ENCODE measurements around the gene GAS2L2. TPM values are rescaled to one million over a fixed set of nuclear protein-coding genes. Genes with fewer than 3 reads are reported as not detected.

Gene GAS2L2
- 0.27 TPM for total RNA-seq
- long read RNA-seq: 0 reads

DNA sequence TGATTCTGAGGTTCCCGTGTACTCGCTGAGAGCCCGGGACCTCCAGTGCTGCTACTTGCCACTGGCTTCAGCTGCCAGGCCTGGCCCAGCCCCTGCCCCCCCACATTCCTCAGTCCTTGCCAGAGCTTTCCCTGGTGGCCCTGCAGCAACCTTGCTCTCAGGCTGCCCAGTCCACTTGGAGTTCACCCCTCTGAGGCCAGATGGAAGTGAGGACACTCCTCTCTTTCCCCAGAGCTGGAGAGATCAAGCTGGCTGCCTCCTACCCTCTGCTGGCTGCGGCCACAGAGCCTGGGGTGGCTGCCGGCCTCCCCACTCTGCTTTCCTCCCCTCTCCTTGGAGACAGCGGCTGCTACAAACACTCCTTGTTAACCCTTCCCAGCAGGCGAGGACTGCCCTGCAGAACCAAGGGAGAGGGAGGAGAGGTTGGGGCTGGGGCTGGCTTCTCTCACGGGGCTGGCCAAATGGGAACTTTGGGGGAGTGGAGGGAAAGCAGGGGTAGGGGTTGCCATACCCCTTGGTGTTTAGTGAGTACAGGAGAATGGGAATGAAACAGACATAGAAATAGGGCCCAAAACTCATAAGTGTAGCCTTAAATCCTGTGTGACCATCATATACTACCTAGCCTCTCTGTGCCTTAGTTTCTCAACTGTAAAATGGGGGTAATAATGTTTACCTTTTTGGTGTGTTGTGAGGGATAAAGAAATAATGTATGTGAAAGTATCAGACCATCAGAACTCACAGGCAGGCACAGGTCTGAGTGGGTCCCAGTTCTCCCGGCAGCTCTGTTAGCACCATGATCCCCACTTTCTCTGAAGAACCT, at the start of gene GAS2L2:
TSS of gene GAS2L2 (minus strand) at position 295 of the 820 bp plus-strand sequence. CDS start 389 bp downstream, outside the sequence.
- intact Hi-C loops (cut with micrococcal nuclease): no loop called here
- no peak for DNase-seq
- ATAC-seq: peak; percentile 49

DNA sequence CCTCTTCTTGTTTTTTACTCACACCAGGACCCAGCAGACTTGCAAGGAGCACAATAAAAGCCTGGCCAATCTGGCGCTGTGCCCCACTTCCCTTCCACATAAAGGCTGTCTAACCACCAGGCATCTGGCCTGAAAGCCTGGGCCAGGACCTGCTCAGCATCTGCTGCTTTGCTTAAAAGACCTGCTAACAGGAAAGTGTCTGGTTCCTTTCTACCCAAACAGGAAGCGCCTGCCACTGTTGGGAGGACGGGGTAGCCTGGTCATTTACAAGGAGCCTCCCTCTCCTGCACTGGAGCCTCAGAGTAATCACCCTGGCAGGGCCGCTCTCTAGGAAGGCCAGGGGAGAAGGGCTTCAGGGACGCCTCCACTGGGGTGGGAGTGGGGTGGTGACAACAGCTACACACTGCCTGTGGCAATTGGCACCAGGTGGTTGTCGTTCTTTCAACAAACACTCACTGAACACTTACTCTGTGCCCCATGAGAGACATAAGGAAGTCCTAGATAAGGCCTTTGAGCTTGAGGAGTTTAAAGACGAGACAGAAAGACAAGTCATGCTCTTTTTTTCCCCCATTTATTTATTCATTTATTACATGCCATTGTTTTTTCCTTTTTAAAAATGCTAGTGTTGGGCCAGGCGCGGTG, 48.7 kb upstream of the GAS2L2 start:
- DNase-seq (peak; percentile 87), ATAC-seq (peak; percentile 60)
- intact Hi-C loops (cut with micrococcal nuclease): no loop called here

DNA sequence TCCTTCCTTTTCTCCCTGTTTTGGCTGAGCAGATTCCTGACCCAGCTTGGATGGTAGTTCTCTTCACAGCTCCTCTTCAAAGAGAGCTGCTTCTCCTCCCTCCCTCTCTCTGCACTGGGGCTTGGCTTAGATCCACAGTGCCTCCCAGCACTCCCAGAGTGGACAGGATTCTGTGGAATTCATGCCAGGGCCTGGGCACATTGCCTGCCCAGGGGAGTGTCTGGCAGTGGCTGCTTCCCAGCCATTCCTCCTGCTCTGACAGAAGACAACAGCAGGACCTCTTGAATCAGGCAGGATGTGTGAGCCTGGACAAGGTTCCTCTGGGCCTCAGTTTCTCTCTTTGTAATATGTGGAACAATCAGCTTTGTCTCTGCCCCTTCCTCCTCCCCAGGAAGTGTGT, 46.9 kb upstream of the GAS2L2 start:
- peak; percentile 84 for ATAC-seq
- intact Hi-C loops (cut with micrococcal nuclease): no loop called here
- DNase-seq: peak; percentile 88

DNA sequence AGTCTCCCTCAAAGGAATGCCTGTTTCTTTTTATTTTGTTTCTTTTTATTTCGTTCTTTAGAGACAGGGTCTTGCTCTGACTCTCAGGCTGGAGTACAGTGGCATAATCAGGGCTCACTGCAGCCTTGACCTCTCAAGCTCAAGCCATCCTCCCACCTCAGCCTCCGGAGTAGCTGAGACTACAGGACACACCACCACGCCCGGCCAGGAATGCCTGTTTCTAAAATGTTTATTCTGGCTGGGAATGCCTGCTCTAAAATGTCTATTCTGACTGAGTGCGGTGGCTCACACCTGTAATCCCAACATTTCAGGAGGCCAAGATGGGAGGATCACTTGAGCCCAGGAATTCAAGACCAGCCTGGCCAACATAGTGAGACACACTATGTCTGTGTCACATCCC, 44.9 kb upstream of the GAS2L2 start:
- intact Hi-C loops (cut with micrococcal nuclease): no loop called here
- DNase-seq (no peak), ATAC-seq (no peak)

DNA sequence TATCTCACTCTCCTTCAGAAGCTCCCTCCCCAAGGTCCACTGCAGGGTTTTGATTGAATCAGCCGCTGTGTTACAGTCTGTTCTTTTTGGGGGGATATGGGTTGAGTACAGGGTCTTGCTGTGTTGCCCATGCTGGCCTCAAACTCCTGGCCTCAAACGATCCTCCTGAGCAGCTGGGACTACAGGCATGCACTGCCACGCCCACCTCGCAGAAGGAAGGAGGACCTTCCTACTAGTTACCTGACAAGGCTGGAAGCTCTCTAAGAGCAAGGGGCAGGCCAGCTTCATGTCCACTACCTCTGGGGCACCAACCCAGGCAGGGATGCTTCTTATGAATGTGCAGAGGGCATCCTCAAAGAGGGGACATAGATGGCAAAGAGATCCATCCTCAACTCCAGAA, 44.3 kb upstream of the GAS2L2 start:
- intact Hi-C loops (cut with micrococcal nuclease): no loop called here
- no peak for DNase-seq
- no peak for ATAC-seq

DNA sequence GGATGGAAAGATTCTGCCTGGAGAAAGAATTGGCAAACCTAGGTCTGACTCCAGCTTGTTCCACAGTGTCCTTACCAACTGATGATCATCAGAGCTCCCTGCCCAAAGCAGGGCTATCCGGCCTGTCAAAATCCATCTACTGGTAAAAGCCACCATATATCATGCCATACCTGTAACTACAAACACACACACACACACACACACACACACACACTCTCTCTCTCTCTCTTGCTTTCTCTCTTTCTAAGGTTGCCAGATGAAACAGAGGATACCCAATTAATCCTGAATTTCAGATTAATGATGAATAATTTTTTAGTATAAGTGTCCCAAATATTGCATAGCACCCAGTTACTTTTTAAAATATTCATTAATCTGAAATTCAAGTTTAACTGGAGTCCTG, 43.9 kb upstream of the GAS2L2 start:
- ATAC-seq (no peak), DNase-seq (no peak)
- intact Hi-C loops (cut with micrococcal nuclease): no loop called here

DNA sequence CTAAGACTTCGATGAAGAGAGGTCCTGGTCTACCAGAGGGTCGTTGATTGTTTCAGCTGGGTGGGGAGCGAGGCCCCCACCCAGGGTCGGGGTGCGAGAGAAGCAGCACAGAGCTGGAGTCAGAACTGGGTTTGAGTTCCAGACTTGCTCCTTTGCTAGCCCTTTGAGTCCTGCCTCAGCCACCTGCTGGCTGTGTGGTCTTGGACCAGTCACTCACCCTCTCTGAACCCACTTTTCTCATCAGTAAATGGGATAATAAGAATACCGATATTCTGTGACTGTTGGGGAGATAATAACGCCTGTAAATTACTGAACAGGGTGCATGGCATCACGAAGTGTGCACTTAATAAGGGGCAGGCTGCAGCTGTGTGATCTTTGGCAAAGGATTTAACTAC, 42.8 kb upstream of the GAS2L2 start:
- intact Hi-C loops (cut with micrococcal nuclease): no loop called here
- DNase-seq: no peak
- ATAC-seq: no peak

DNA sequence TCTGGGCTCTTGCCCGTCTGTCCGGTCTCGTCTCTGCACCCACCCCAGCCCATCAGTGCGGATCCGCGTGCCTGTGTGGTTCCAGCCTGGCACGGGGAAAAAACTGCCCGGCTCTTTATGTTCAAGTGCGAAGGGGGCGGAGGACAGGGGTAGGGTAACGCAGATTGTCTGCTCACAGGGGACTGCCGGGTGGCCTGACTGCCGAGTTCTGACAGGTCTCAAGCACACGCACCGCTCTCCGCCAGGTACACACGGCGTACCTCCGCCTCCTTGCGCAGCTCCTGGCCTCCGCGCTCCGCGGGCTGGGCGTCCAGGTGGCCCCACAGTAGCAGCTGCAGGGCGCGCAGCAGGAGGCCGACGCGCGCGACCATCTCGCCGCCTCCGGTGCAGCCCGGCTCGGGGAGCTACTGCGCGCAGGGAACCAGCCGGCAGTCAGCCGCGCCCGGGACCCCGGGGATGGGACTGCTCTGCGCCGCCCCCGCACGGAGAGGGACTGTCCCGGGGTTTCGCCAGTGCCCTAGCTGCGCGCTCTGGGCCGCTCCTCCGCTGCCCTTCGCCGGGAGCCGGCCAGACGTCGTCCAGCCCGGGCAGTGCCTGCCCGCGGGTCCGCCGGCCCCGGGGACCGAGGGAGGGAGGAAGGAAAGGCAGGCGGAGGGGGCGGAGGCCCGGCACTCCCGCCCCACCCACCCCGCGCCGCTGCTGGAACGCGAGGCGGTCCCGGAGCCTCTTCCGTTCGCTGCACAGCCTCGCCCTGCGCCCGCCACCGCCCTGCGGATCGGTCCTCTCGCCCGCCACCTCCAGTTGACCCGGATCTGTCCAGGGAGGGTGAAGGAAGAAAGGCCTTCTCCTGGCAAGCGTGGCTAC, 42.2 kb upstream of the GAS2L2 start, which contains the start of gene MMP28:
TSS of gene MMP28 (minus strand) at position 635 of the 864 bp plus-strand sequence. CDS start at position 371, 264 bp downstream.
- DNase-seq (peak; percentile 59), ATAC-seq (peak; percentile 71)
- intact Hi-C loops (cut with micrococcal nuclease): no loop called here

DNA sequence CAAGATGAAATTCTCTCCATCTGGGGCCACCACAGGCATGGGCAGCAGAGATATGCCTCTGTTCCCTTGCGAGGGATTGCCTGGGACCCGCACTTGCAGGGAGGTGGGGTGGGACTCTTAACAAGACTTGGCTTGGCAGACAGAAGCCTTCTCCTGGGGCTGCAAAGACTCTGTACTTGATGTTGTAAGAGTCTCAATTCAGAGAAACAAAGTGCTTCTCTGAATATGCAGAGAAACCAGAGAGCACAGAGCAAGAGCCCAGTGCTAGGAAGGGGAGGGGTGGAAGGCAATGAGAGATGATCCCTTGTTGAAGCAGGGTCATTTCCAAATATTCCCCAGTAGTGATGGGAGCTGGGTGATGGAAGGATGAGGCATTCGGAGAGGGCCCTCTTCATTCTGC, 40.2 kb upstream of the GAS2L2 start:
- intact Hi-C loops (cut with micrococcal nuclease): no loop called here
- ATAC-seq: no peak

DNA sequence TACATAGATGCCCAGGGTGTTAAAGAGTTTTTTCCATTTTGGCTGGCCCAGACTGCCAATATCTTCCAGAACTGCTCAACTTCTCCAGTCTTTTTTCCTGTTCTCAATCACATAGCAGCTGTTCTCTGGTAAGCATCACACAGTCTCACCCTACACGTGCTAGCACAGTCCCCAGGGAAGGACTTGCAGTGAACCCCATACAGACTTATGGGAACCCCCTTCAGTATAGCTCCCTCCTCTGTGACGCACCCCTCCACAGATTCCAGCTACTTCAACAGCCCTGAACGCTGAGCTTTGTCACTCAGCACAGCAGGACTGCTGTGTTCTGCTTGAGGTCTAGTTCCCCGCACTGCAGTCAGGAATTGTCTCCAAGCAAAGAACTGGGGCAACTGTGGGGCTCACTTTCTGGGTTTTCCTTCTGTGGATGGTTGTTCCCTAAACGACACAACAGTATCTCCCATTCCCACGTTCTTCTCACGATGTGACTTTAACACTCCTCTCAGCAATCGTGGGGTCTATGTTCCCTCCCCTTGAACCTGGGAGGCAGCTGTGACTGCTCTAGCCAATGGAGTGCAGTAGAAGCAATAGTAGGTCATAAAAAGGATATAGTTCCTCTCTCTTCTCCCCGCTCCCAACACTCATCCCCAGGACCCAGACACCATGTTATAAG, 38.8 kb upstream of the GAS2L2 start:
- DNase-seq (no peak), ATAC-seq (no peak)
- intact Hi-C loops (cut with micrococcal nuclease): no loop called here

More for the DNA sequence above, 40.2 kb upstream of the GAS2L2 start:
- no peak for DNase-seq

DNA sequence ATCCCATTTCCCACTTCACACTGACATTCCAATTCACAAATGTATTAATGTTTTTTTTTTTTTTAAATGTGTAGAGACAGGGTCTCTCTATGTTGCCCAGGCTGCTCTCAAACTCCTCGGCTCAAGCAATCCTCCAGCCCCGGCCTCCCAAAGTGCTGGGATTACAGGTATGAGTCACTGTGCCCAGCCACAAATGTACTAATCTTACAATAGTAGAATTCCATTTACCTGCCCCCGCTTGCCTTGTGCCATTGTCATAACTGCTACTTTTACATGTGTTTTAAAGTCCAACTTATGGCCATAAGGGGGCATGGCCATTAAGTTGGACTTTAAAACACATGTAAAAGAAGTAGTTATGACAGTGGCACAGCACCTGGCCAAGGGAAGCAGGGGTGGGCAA, 37.8 kb upstream of the GAS2L2 start:
- no peak for ATAC-seq
- intact Hi-C loops (cut with micrococcal nuclease): no loop called here
- no peak for DNase-seq

DNA sequence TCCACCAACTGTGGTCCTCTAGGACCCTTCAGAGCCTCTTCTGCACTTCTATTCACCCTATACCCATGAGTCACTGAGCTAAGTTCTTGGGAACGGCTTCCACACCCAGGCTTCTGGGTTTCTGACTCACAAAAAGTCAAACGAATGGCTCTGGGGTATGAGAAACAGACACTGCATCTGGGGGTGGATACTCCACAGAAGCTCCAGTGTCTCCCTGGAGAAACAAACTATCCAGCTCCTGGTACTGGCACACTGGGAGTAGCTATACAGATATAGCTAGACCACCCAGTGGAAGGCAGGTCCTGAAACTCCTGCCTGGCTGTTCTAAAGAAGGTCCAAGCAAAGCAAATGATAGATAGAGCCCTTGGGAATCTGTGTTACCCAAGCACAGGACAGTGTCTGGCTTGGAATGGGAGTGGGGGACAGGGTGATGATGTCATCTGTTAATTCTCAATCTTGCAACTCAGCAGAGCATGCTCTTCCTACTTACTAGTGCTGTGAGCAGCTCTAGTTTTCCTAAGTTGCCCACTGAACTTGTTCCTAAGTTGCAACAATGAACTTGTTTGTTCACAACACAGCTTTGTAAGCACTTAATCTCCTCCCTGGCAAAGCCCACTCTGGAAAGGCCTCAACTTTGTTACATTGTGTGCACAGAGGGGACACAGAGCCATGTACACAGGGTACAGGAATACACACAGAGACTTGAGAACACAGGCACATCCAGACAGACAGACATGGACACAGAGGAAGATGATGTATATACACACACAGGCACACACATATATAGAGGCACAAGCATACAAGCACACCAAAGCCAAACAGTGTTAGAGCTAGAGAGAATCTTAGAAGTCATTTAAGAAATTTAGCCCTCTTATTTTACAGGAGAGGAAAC, 35.7 kb upstream of the GAS2L2 start:
- intact Hi-C loops (cut with micrococcal nuclease): no loop called here
- DNase-seq (no peak), ATAC-seq (peak; percentile 57)

DNA sequence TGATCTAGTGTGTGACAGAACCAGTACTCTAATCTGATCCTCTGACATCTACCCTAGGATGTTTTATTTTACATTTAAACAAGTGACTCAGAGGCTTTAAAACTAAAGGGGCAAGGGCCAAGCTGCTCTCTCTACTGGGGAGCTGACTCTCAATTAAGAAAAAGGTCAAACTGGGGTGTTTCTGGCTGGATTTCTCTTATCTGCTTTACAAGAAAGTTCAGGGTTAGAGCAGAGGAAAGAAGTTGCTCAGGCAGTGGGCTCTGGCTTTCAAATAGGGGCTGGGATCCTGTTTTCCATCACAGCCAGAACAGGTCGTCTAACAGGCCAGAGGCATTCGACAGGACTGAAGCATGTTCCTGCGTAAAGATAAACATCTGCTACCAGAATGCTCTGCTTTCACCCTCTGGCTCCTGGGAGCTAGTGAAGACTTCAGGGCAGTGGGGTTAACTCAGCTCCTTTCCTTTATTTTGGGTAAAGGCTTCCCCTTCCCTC, 33.9 kb upstream of the GAS2L2 start:
- DNase-seq (no peak), ATAC-seq (no peak)
- intact Hi-C loops (cut with micrococcal nuclease): no loop called here

DNA sequence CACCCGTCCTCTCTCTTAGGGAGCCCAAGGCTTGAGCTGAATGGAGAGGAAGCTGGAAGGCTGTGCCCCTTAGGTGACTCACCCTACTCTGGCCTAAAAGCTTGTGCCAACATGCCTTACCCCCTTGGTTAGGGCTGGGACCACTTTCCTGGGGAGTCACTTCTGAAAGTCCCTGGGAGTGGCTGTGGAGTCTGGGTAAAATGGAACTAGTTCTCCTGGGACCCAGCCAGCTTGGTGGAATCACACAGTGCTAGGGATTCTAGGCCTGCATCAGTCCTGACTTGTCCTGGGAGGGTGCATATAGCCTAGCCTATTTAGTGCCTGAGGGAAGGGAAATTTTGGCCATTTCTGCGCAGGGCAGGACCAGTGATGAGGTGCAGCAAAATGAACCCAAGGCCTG, 31.9 kb upstream of the GAS2L2 start:
- DNase-seq (no peak), ATAC-seq (no peak)
- intact Hi-C loops (cut with micrococcal nuclease): no loop called here

DNA sequence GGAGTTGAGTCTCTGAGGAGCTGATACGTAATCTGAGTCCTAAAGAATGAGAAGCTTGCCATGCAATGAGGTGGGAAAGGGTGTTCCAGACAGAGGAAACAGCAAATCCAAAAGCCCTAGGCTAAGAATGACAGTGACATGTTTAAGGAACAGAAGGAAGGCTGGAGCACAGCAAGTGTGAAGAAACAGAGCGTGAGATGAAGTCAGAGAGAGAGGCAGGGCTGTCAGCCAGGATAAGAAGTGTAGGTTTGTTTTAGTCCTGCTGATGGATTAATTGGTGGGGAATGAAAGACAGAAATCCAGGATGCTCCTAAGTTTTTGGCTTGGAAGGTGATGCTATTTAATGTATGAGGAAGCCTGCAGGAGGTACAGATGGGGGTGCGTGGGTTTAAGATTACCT, 27.9 kb upstream of the GAS2L2 start:
- no peak for ATAC-seq
- no peak for DNase-seq
- intact Hi-C loops (cut with micrococcal nuclease): no loop called here

DNA sequence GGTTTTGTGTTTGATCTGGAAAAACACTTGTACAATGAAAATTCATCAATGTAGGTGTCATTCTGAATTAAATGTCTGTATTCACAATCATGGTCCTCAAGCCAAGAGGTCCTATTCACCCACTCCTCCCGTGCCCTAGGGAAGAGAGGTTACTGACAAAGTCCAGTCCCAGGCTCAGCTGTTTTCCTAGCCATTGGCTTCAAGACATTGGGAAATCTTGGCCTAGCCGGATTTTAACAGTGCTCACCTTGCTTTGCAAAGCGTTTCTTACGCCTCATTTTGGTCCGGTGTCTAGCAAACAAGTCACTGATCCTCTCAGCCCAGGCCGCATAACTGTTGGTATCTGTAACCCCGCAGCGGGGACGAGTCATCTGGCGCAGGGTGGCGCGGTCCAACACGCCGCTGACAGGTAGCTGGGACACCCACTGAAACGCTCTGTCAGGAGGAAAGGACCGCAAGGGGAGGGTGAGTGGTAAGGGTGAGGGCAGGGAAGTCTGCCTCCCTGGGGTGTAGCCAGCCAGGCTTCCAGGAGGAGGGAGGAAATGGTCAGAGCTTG, 25.7 kb upstream of the GAS2L2 start:
- intact Hi-C loops (cut with micrococcal nuclease): no loop called here
- ATAC-seq (no peak), DNase-seq (no peak)

DNA sequence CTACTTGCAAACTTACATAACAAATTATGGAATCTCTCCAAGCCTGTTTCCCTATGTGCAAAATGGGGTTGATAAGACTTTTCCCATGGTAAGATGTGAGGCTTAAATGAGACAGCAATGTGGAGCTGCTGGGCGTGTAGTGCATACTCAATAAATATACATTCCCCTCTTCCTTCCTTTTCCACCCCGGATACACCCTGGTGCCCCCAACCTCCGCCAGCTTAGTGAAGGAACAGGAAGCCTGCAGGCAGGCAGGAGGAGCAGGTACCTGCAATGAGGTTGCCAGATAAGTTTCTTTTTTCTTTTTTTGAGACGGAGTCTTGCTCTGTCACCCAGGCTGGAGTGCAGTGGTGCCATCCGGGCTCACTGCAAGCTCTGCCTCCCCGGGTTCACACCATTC, 22.5 kb upstream of the GAS2L2 start:
- intact Hi-C loops (cut with micrococcal nuclease): no loop called here
- ATAC-seq (no peak), DNase-seq (no peak)

DNA sequence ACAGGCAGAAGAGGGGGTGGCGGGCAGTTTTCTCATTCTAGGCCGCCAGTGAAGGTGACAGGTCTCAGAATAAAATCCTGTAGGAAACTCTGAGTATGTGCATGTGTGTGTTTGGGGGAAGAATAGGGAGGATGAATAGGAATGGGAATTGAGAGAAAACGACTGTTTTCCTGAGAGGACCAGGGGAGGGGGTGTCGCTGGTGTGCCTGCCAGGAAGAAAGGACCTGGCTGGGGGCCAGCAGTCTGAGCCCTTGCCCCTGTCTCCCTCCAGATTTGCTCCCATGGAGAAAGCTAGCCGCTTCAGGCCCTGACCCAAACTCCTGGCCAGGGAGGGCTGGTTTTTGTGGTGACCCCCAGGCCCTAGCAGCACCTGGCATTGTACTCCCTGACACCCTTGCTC, 22.0 kb upstream of the GAS2L2 start:
- ATAC-seq: no peak
- no peak for DNase-seq
- intact Hi-C loops (cut with micrococcal nuclease): no loop called here
